Measurements from ENCODE around the gene IFRD1. TPM values are rescaled to one million over a fixed set of nuclear protein-coding genes. Genes with fewer than 3 reads are reported as not detected.
A peak's percentile ranks its signal among the peaks of the same experiment; 100 is the strongest.

IFRD1 gene
- total RNA-seq, 1 donor from 2014 or later = 24.6 TPM

- no peak for DNase-seq
- Histone ChIP-seq H3K27me3 (ENCODE audit: low read depth) (no peaks in the 10 kb centered on the region), H3K27ac (replicated peaks) (no peak overlapping the region), H3K36me3 (no peaks in the 10 kb centered on the region), H3K4me1 (peaks cover 38% of the 10 kb centered on the region), H3K4me3 (no peak overlapping the region), H3K9me3 (replicated peaks) (no peaks in the 10 kb centered on the region)
- no peak for TF ChIP-seq CTCF (IDR thresholded peaks at IDR 0.05; ENCODE audit: borderline replicate concordance)
- intact Hi-C loops (cut with micrococcal nuclease) = no loop called here
These were observed 50.4 kb downstream of the IFRD1 start for GRCh38 chr7:112500619-112501018.

- H3K4me1 ChIP-seq = peaks cover 40% of the 10 kb centered on the region
- intact Hi-C loops (cut with micrococcal nuclease) = no loop called here
- no peak for TF ChIP-seq CTCF (IDR thresholded peaks at IDR 0.05; ENCODE audit: borderline replicate concordance)
These were observed 51.7 kb downstream of the IFRD1 start for GRCh38 chr7:112501801-112502503.

GRCh38 chr7:112502700-112503099 is 52.4 kb downstream of the IFRD1 start:
- Histone ChIP-seq H3K27ac (replicated peaks) (no peak overlapping the region), H3K27me3 (ENCODE audit: low read depth) (no peaks in the 10 kb centered on the region), H3K4me3 (no peak overlapping the region), H3K9me3 (replicated peaks) (no peaks in the 10 kb centered on the region), H3K36me3 (no peaks in the 10 kb centered on the region), H3K4me1 (peaks cover 37% of the 10 kb centered on the region)
- no peak for TF ChIP-seq CTCF (IDR thresholded peaks at IDR 0.05; ENCODE audit: borderline replicate concordance)
- intact Hi-C loops (cut with micrococcal nuclease) = no loop called here
- no peak for DNase-seq

More at GRCh38 chr7:112501801-112502503, 51.7 kb downstream of the IFRD1 start:
- H3K27ac ChIP-seq (replicated peaks) = no peak overlapping the region
- H3K4me3 ChIP-seq = no peak overlapping the region
- no peak for DNase-seq
- no peaks in the 10 kb centered on the region for H3K36me3 ChIP-seq
- H3K9me3 ChIP-seq (replicated peaks) = no peaks in the 10 kb centered on the region
- H3K27me3 ChIP-seq (ENCODE audit: low read depth) = no peaks in the 10 kb centered on the region

GRCh38 chr7:112503361-112503972 is 53.2 kb downstream of the IFRD1 start:
- DNase-seq = no peak
- intact Hi-C loops (cut with micrococcal nuclease) = no loop called here
- peaks cover 37% of the 10 kb centered on the region for H3K4me1 ChIP-seq
- H3K36me3 ChIP-seq = no peaks in the 10 kb centered on the region
- TF ChIP-seq CTCF (IDR thresholded peaks at IDR 0.05; ENCODE audit: borderline replicate concordance) = no peak
- no peak overlapping the region for H3K4me3 ChIP-seq
- H3K27me3 ChIP-seq (ENCODE audit: low read depth) = no peaks in the 10 kb centered on the region
- peak overlapping the region; percentile 61 for H3K27ac ChIP-seq (replicated peaks)
- H3K9me3 ChIP-seq (replicated peaks) = no peaks in the 10 kb centered on the region

GRCh38 chr7:112504093-112504695 is 53.9 kb downstream of the IFRD1 start:
- intact Hi-C loops (cut with micrococcal nuclease) = no loop called here
- no peak overlapping the region for H3K4me3 ChIP-seq
- peaks cover 37% of the 10 kb centered on the region for H3K4me1 ChIP-seq
- peak overlapping the region; percentile 61 for H3K27ac ChIP-seq (replicated peaks)
- no peaks in the 10 kb centered on the region for H3K36me3 ChIP-seq
- no peak for DNase-seq
- TF ChIP-seq CTCF (IDR thresholded peaks at IDR 0.05; ENCODE audit: borderline replicate concordance) = no peak
- no peaks in the 10 kb centered on the region for H3K9me3 ChIP-seq (replicated peaks)
- H3K27me3 ChIP-seq (ENCODE audit: low read depth) = no peaks in the 10 kb centered on the region
